Measurements from ENCODE around the gene CST4.
A peak's percentile ranks its signal among the peaks of the same experiment; 100 is the strongest.
"Not testable (repeated sequence)": the region's sequence is repeated elsewhere in the genome, so short reads cannot be mapped to it uniquely, and the experiment has no call there.

CST4 gene

GRCh38 chr20:23690581-23690980 is 1.7 kb upstream of the CST4 start:
- Histone ChIP-seq H3K4me1 (peaks cover 11 to 23% (median 14%) of the 10 kb centered on the region in 10 experiments; a peak in 19 of 20 replicates), H3K36me3 (no peaks in the 10 kb centered on the region), H3K27ac (no peak overlapping the region), H3K9me3 (replicated peaks in 1 of 11) (no peaks in the 10 kb centered on the region), H4K20me1 (no peaks in the 10 kb centered on the region), H3K4me3 (no peak overlapping the region), H3K4me2 (no peak overlapping the region), H3K27me3 (no peaks in the 10 kb centered on the region), H3K9ac (no peak overlapping the region)
- no peak for TF ChIP-seq Cebpa-rat (IDR thresholded peaks at IDR 0.05)

GRCh38 chr20:23689399-23689690 is 507 bp upstream of the CST4 start:
- TF ChIP-seq Cebpa-rat (IDR thresholded peaks at IDR 0.05), result no peak
- no peak overlapping the region for H3K9ac ChIP-seq
- H3K27ac ChIP-seq, result no peak overlapping the region
- H3K27me3 ChIP-seq, result no peaks in the 10 kb centered on the region
- H3K36me3 ChIP-seq, result no peaks in the 10 kb centered on the region
- no peaks in the 10 kb centered on the region for H3K9me3 ChIP-seq (replicated peaks in 1 of 11)
- no peak overlapping the region for H3K4me3 ChIP-seq
- H3K4me2 ChIP-seq, result no peak overlapping the region
- peaks cover 11 to 23% (median 14%) of the 10 kb centered on the region in 10 experiments; a peak in 19 of 20 replicates for H3K4me1 ChIP-seq
- no peaks in the 10 kb centered on the region for H4K20me1 ChIP-seq

- no peak overlapping the region for H3K4me3 ChIP-seq
- peaks cover 7 to 16% (median 12%) of the 10 kb centered on the region in 10 experiments; a peak in 19 of 20 replicates for H3K4me1 ChIP-seq
- no peaks in the 10 kb centered on the region for H4K20me1 ChIP-seq
- H3K27me3 ChIP-seq, result no peaks in the 10 kb centered on the region
- H3K9me3 ChIP-seq (replicated peaks in 1 of 11), result no peaks in the 10 kb centered on the region
- H3K4me2 ChIP-seq, result peak overlapping the region in 6 of 11 experiments; percentile 18 to 48 (median 27); a peak in 11 of 22 replicates
- TF ChIP-seq Cebpa-rat (IDR thresholded peaks at IDR 0.05), result no peak
- no peaks in the 10 kb centered on the region for H3K36me3 ChIP-seq
- no peak overlapping the region for H3K27ac ChIP-seq
- H3K9ac ChIP-seq, result no peak overlapping the region
These were observed 852 bp downstream of the CST4 start for GRCh38 chr20:23687986-23688385.

- H3K9me3 ChIP-seq (replicated peaks in 1 of 11), result no peaks in the 10 kb centered on the region
- no peak overlapping the region for H3K4me2 ChIP-seq
- no peaks in the 10 kb centered on the region for H4K20me1 ChIP-seq
- no peak overlapping the region for H3K9ac ChIP-seq
- no peak for TF ChIP-seq Cebpa-rat (IDR thresholded peaks at IDR 0.05)
- H3K27me3 ChIP-seq, result no peaks in the 10 kb centered on the region
- H3K4me3 ChIP-seq, result no peak overlapping the region
- no peak overlapping the region for H3K27ac ChIP-seq
- H3K4me1 ChIP-seq, result peaks cover 0 to 14% (median 11%) of the 10 kb centered on the region in 10 experiments; a peak in 11 of 20 replicates
- H3K36me3 ChIP-seq, result no peaks in the 10 kb centered on the region
These were observed 2.6 kb downstream of the CST4 start for GRCh38 chr20:23686046-23686750.

- not testable (repeated sequence) for H3K27me3 ChIP-seq, H3K27ac ChIP-seq
These were observed 3.3 kb downstream of the CST4 start for GRCh38 chr20:23685529-23685896.

GRCh38 chr20:23684261-23684660 is 4.6 kb downstream of the CST4 start:
- no peak for TF ChIP-seq Cebpa-rat (IDR thresholded peaks at IDR 0.05)

More at GRCh38 chr20:23685529-23685896, 3.3 kb downstream of the CST4 start:
- H4K20me1 ChIP-seq; H3K4me2 ChIP-seq; H3K9me3 ChIP-seq (replicated peaks in 1 of 11); H3K4me3 ChIP-seq; H3K9ac ChIP-seq; H3K36me3 ChIP-seq: not testable (repeated sequence)
- peaks cover 0 to 17% (median 11%) of the 10 kb centered on the region in 10 experiments; a peak in 12 of 20 replicates for H3K4me1 ChIP-seq

GRCh38 chr20:23683807-23684206 is 5.0 kb downstream of the CST4 start:
- Histone ChIP-seq H3K9ac (no peak overlapping the region), H3K4me2 (no peak overlapping the region), H3K27me3 (no peaks in the 10 kb centered on the region), H3K27ac (no peak overlapping the region), H3K36me3 (no peaks in the 10 kb centered on the region), H4K20me1 (no peaks in the 10 kb centered on the region), H3K4me1 (peaks cover 8 to 21% (median 15%) of the 10 kb centered on the region in 10 experiments; a peak in 15 of 20 replicates), H3K4me3 (no peak overlapping the region), H3K9me3 (replicated peaks in 1 of 11) (no peaks in the 10 kb centered on the region)
- no peak for TF ChIP-seq Cebpa-rat (IDR thresholded peaks at IDR 0.05)

More at GRCh38 chr20:23684261-23684660, 4.6 kb downstream of the CST4 start:
- no peaks in the 10 kb centered on the region for H3K36me3 ChIP-seq
- H3K4me2 ChIP-seq, result no peak overlapping the region
- no peak overlapping the region for H3K27ac ChIP-seq
- no peaks in the 10 kb centered on the region for H3K9me3 ChIP-seq (replicated peaks in 1 of 11)
- no peak overlapping the region for H3K9ac ChIP-seq
- peaks cover 8 to 22% (median 15%) of the 10 kb centered on the region in 10 experiments; a peak in 15 of 20 replicates for H3K4me1 ChIP-seq
- H4K20me1 ChIP-seq, result no peaks in the 10 kb centered on the region
- no peaks in the 10 kb centered on the region for H3K27me3 ChIP-seq
- H3K4me3 ChIP-seq, result no peak overlapping the region

GRCh38 chr20:23683281-23683680 is 5.6 kb downstream of the CST4 start:
- no peak for TF ChIP-seq Cebpa-rat (IDR thresholded peaks at IDR 0.05)
- H3K27ac ChIP-seq, result no peak overlapping the region
- H3K4me3 ChIP-seq, result no peak overlapping the region

GRCh38 chr20:23680146-23680545 is 8.7 kb downstream of the CST4 start:
- Histone ChIP-seq H3K36me3 (no peaks in the 10 kb centered on the region), H3K27me3 (no peaks in the 10 kb centered on the region), H3K9me3 (replicated peaks in 1 of 11) (no peaks in the 10 kb centered on the region), H3K9ac (no peak overlapping the region), H3K4me3 (no peak overlapping the region), H3K4me2 (peak overlapping the region in 9 of 11 experiments; percentile 3 to 43 (median 26); a peak in 12 of 22 replicates), H3K27ac (no peak overlapping the region), H4K20me1 (no peaks in the 10 kb centered on the region), H3K4me1 (peaks cover 0 to 9% (median 7%) of the 10 kb centered on the region in 10 experiments; a peak in 10 of 20 replicates)
- no peak for TF ChIP-seq Cebpa-rat (IDR thresholded peaks at IDR 0.05)

More at GRCh38 chr20:23683281-23683680, 5.6 kb downstream of the CST4 start:
- Histone ChIP-seq H4K20me1 (no peaks in the 10 kb centered on the region), H3K4me2 (no peak overlapping the region), H3K27me3 (no peaks in the 10 kb centered on the region), H3K36me3 (no peaks in the 10 kb centered on the region), H3K4me1 (peaks cover 6 to 16% (median 10%) of the 10 kb centered on the region in 10 experiments; a peak in 15 of 20 replicates), H3K9ac (no peak overlapping the region), H3K9me3 (replicated peaks in 1 of 11) (no peaks in the 10 kb centered on the region)
